IPS DF 6.9 (cell line): ENCODE data around the gene USP48.

ENCODE experiments used
- DNase-seq: peaks from one replicate; pipeline ENCODE4 v3.0.0-alpha.2; 2013; ENCODE audit warnings: low read depth, low spot score
- H3K27ac ChIP-seq: one replicate; pipeline ENCODE4 v1.5.1; 2013; ENCODE audit warnings: low read length, control low read depth
- H3K27me3 ChIP-seq: 2 replicates; pipeline ENCODE4 v1.6.1; 2013; ENCODE audit warnings: mild to moderate bottlenecking, low read length; ENCODE audit not compliant: control insufficient read depth, insufficient read depth
- H3K36me3 ChIP-seq: 2 replicates; pipeline ENCODE4 v1.6.1; 2013; ENCODE audit warnings: low read length; ENCODE audit not compliant: control insufficient read depth, insufficient read depth
- H3K4me1 ChIP-seq: 2 replicates; pipeline ENCODE4 v1.6.1; 2013; ENCODE audit warnings: low read length; ENCODE audit not compliant: control insufficient read depth, insufficient read depth
- H3K4me3 ChIP-seq: 2 replicates; pipeline ENCODE4 v1.5.1; 2013; ENCODE audit warnings: mild to moderate bottlenecking, low read length
- H3K9me3 ChIP-seq: 2 replicates; pipeline ENCODE4 v1.6.1; 2013; ENCODE audit warnings: low read length, inconsistent platforms; ENCODE audit not compliant: control insufficient read depth, insufficient read depth
- WGBS: extraction: QIAGEN DNeasy Blood & Tissue Kit; methylation state at CpG from one replicate; pipeline ENCODE4 v1.1.7; 2013; ENCODE audit warnings: mixed read lengths, missing lambda C conversion rate; ENCODE audit not compliant: insufficient read length, insufficient coverage; 5-methylcytosine and 5-hydroxymethylcytosine counted together

The USP48 gene

DNA sequence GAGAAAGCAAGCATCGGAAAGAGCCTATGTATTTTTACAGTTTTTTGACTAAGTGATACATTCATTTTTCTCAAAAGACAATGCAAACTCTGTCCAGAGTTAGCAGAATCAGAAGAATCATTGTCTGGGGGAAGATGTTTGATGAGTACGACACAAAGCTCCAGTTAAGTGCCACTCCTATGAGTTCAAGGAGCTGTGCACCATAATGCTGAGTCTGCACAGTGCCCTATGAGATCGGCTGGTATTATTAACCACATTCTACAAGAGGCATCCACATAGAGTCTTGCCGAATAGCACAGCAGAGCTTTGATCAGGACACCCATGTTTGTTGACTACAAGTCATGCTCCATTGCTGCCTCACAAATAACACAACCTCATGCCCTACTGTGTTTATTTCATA lies 58.9 kb downstream of the USP48 start:
- Histone ChIP-seq H3K27me3 (no peaks in the 10 kb centered on the region), H3K36me3 (peaks cover 5% of the 10 kb centered on the region; the same call in 1 of the 2 replicates), H3K4me1 (no peaks in the 10 kb centered on the region; the same call in 1 of the 2 replicates), H3K4me3 (no peak overlapping the region), H3K27ac (no peak overlapping the region), H3K9me3 (no peaks in the 10 kb centered on the region)
- DNase-seq = no peak
- WGBS = no CpG with 5 or more reads among the region's 4 CpGs

DNA sequence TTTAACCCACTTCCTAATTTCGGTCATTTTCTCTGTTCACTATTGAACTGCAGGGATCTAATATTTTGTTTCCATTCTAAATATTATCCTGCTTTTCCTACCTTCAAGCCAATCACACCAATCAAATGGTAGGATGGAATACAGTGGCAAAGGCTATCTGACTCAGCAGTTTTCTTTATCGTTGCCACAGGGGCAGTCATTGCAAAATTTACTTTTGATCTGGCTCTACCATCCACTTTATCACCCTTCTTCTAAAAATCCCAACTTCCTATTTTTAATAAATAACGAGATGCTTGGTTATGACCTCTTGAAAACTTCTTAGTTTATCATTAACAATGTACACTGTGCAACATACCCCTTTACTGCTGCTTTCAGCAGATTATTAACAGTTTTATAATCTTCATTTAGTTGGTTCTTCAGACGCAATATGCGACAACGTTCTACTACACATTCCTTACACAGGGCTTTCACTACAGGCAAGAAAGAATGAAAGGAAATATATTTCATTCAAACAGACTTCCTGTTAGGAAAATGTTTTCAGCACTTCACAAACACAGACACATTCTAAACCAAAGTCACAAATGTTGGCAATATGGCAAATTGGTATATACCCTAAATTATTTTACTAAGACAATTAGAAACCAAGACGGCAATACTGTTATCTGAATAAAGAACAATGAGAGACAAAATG lies 61.5 kb downstream of the USP48 start:
- peaks cover 2% of the 10 kb centered on the region; the same call in 1 of the 2 replicates for H3K36me3 ChIP-seq
- H3K27me3 ChIP-seq = no peaks in the 10 kb centered on the region
- no peaks in the 10 kb centered on the region; the same call in 1 of the 2 replicates for H3K4me1 ChIP-seq
- DNase-seq = no peak
- H3K27ac ChIP-seq = no peak overlapping the region
- H3K9me3 ChIP-seq = no peaks in the 10 kb centered on the region
- H3K4me3 ChIP-seq = no peak overlapping the region
- WGBS = 100% methylated on average over 1 of the region's 7 CpGs

DNA sequence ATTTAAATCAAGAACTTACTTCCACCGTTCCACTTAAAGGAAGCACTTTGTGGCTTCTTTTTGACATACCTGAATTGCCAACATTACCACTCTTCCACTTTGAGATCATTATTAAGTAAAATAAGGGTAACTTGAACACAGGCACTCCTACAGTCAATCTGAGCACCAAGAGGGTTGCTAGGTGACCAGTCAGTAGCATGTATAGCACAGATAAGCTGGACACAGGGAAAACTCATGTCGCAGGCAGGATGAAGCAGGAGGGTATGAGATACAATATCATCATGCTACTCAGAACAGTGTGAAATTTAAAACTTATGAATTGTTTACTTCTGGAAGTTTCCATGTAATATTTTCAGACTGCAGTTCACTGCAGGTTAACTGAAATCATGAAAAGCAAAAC lies 66.8 kb downstream of the USP48 start:
- H3K27me3 ChIP-seq = no peaks in the 10 kb centered on the region
- H3K36me3 ChIP-seq = peaks cover 12% of the 10 kb centered on the region; the same call in 1 of the 2 replicates
- H3K4me1 ChIP-seq = no peaks in the 10 kb centered on the region
- H3K27ac ChIP-seq = no peak overlapping the region
- no peak for DNase-seq
- no peak overlapping the region for H3K4me3 ChIP-seq
- no peaks in the 10 kb centered on the region for H3K9me3 ChIP-seq
- WGBS = no CpG with 5 or more reads among the region's 2 CpGs

DNA sequence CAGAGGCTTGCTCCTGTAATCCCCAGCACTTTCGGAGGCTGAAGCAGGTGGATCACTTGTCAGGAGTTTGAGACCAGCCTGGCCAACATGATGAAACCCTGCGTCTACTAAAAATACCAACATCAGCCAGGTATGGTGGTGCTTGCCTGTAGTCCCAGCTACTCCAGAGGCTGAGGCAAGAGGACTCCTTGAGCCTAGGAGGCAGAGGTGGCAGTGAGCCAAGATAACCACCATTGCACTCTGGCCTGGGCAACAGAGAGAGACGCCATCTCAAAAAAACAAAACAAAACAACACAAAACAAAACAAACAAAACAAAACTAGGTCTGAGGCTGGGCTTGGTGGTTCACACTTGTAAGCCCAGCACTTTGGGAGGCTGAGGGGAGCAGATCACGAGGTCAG lies 75.1 kb downstream of the USP48 start:
- H3K9me3 ChIP-seq = no peaks in the 10 kb centered on the region
- DNase-seq = no peak
- H3K4me1 ChIP-seq = no peaks in the 10 kb centered on the region
- no peak overlapping the region for H3K27ac ChIP-seq
- WGBS = no CpG with 5 or more reads among the region's 4 CpGs
- H3K4me3 ChIP-seq = no peak overlapping the region
- H3K36me3 ChIP-seq = no peaks in the 10 kb centered on the region; the same call in 1 of the 2 replicates
- no peaks in the 10 kb centered on the region for H3K27me3 ChIP-seq

DNA sequence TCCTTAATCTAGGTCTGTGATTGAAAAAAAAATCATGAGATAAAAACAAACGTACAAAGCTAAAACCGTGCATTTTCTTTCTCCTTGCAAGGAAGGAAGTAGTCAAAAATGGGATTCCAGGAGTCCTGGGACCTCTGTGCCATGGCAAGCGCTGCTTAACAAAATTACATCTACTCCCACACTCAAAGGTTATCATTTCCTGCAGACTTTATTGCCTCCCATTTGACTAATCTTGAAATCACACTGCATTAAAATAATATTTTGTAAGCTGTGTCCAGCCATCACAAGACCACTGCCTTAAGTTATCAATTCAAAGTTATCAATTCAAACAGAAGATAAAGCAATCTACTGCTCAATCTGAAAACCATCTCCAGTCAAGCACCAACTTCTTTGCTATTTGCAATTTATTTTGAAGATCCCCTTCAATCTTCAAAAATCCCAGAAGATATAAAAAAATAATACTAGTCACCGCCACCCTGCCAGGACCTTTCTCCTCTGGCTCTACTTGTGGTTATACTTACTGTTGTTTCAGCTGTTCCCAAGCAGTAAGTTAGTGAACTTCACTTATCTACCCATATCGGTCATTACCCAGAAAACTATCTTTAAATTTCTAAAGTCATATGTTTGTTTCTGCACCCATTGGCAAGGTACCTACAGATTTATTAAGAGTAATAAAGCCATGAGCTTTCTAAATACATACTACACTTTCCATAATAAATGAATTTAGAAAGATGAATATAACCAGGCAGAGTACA lies 75.7 kb downstream of the USP48 start:
- no peaks in the 10 kb centered on the region for H3K4me1 ChIP-seq
- H3K27ac ChIP-seq = no peak overlapping the region
- no CpG with 5 or more reads among the region's 5 CpGs for WGBS
- no peak overlapping the region for H3K4me3 ChIP-seq
- no peaks in the 10 kb centered on the region for H3K27me3 ChIP-seq
- DNase-seq = no peak
- no peaks in the 10 kb centered on the region; the same call in 1 of the 2 replicates for H3K36me3 ChIP-seq
- no peaks in the 10 kb centered on the region for H3K9me3 ChIP-seq

DNA sequence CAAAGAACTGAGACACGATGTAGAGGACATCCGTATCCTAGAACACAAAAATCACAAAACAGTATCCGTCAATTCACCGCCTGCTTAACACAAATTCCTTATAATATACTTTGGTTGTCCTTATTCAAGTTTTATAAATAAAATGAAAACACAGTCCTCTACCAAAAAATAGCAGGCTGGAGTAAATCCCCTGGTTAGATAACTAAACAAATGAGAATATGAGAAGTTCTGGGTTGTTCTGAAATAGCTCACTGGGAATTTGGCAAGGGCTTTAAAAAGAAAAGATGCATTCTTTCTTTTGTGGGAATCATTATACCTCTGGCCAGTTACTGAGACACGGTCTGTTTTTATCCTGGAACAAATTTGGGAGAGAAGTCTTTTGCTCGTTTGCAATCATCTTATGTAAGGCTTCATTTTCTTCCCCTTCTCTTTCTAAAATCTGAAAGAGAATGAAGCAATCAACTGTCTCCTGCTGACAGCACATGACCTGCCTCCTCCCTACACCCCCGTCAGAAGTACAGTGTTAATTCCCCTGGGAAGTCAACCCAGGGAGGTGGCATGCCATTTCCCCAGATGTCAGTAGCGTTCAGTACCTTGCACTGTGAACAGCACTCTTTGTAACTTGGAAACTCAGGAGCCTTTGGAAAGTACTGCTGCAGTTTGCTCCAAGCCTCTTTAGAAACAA lies 76.7 kb downstream of the USP48 start:
- no peak overlapping the region for H3K27ac ChIP-seq
- no peaks in the 10 kb centered on the region for H3K4me1 ChIP-seq
- WGBS = no CpG with 5 or more reads among the region's 8 CpGs
- peak; percentile 20 for DNase-seq
- H3K4me3 ChIP-seq = no peak overlapping the region
- H3K9me3 ChIP-seq = no peaks in the 10 kb centered on the region
- peaks cover 2% of the 10 kb centered on the region; the same call in 1 of the 2 replicates for H3K36me3 ChIP-seq
- H3K27me3 ChIP-seq = no peaks in the 10 kb centered on the region

DNA sequence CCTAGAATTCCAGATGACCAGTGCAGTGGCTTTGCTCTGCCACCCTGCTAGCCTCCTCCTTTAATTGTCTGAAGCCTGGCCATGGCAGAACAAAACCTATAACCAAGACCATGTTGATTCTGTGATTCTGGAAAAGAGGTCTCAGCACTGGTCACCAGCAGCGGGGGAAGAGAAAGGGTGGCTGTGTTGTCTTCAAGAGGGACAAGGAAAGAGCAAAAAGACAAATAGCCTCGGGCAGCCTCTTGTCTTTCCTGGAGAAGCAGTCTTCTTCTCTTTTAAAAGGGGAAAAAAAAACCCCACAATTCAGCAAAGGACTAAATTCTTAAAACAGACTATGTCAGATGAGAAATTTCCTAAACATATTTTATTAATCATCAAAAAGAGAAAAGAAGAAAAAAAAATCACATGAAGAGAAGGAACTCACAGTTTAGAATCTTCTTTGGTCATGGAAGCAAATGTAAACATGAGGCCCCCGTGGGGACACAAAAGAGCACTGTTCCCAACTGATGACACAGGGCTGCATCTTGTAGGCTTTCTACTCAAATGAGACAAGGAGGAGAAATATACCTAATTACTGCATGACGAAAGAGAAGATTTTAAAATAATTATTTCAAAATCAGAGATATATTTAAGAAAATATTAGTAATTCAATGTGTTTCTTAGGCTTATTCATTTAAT lies 77.5 kb downstream of the USP48 start:
- no peak overlapping the region for H3K27ac ChIP-seq
- H3K27me3 ChIP-seq = no peaks in the 10 kb centered on the region
- peaks cover 3% of the 10 kb centered on the region; the same call in 1 of the 2 replicates for H3K36me3 ChIP-seq
- WGBS = no CpG with 5 or more reads among the region's 4 CpGs
- H3K9me3 ChIP-seq = no peaks in the 10 kb centered on the region
- no peaks in the 10 kb centered on the region for H3K4me1 ChIP-seq
- no peak overlapping the region for H3K4me3 ChIP-seq
- DNase-seq = no peak

DNA sequence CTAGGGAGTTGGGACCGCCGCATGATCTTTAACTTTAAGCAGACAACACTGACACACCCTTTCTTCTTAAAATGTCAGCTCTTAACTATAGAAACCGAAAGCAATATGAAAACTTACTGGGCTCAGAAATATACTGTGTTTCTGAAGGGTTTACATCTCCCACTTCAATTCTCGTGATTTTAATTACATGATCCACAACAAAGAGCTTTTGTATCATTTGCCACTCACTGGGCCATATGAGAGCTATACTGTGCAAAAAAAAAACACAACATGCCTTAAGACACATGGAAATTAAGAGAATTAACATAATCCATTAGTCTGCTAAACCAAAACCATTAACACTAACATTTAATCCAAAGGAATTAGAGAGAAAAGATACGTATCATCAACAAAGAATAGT lies 78.8 kb downstream of the USP48 start:
- no peak overlapping the region for H3K4me3 ChIP-seq
- no peak overlapping the region for H3K27ac ChIP-seq
- WGBS = no CpG with 5 or more reads among the region's 5 CpGs
- peaks cover 3% of the 10 kb centered on the region; the same call in 1 of the 2 replicates for H3K36me3 ChIP-seq
- no peaks in the 10 kb centered on the region for H3K4me1 ChIP-seq
- no peaks in the 10 kb centered on the region for H3K9me3 ChIP-seq
- DNase-seq = no peak
- H3K27me3 ChIP-seq = no peaks in the 10 kb centered on the region

DNA sequence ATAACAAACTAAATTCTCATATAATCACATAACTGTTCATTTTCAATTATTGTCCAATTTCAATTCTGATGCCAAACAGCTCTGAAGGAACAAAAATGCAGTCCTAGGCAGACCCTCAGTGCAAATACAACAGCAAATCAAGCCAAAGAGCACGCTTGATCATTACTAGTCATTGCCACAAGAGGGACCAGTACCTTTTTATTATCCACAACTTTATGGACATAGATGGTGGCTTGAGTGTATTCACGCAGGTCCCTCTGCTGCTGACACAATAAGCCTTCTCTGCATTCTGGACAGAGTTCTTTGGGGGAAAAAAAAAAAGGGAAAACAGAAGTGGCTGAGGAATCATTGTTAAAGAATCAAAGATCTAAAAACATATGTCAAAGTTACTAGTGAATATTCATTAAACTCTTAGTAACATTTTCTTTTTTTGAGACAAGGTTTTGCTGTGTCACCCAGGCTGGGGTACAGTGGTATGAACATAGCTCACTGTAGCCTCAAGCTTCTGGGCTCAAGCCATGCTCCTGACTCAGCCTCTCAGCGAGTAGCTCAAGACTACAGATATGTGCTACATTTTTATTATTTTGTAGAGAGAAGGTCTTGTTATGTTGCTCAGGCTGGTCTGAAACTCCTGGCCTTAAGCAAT lies 79.5 kb downstream of the USP48 start:
- H3K4me3 ChIP-seq = no peak overlapping the region
- H3K27ac ChIP-seq = no peak overlapping the region
- no CpG with 5 or more reads among the region's 3 CpGs for WGBS
- no peak for DNase-seq
- no peaks in the 10 kb centered on the region for H3K9me3 ChIP-seq
- H3K27me3 ChIP-seq = no peaks in the 10 kb centered on the region
- peaks cover 3% of the 10 kb centered on the region; the same call in 1 of the 2 replicates for H3K36me3 ChIP-seq
- no peaks in the 10 kb centered on the region for H3K4me1 ChIP-seq
